PFSK-1 (cell line): ENCODE data around the gene MAPK1.

Source experiments
- POLR2AphosphoS5 ChIP-seq: IDR thresholded peaks from 2 replicates; pipeline ENCODE4 v1.6.1; 2012; ENCODE audit warnings: low read depth, mild to moderate bottlenecking, control low read depth, low read length, moderate library complexity
- REST ChIP-seq, 2 experiments: IDR thresholded peaks; 2 replicates each; pipeline versions ENCODE4 v1.6.1 to v1.8.0; 2011 to 2012; ENCODE audit warnings: low read depth in 2 of 2, low read length in 2 of 2, control low read depth in 1 of 2, inconsistent platforms in 1 of 2, mild to moderate bottlenecking in 1 of 2, moderate library complexity in 1 of 2; ENCODE audit not compliant: insufficient read depth in 1 of 2
- SIN3A ChIP-seq: IDR thresholded peaks from 2 replicates; pipeline ENCODE4 v1.6.1; 2012; ENCODE audit warnings: mild to moderate bottlenecking, low read length, moderate library complexity, borderline replicate concordance; ENCODE audit not compliant: insufficient read depth
- TAF1 ChIP-seq: IDR thresholded peaks from 2 replicates; pipeline ENCODE4 v1.6.1; 2012; ENCODE audit warnings: low read length, control low read depth, borderline replicate concordance; ENCODE audit not compliant: insufficient read depth

DNA sequence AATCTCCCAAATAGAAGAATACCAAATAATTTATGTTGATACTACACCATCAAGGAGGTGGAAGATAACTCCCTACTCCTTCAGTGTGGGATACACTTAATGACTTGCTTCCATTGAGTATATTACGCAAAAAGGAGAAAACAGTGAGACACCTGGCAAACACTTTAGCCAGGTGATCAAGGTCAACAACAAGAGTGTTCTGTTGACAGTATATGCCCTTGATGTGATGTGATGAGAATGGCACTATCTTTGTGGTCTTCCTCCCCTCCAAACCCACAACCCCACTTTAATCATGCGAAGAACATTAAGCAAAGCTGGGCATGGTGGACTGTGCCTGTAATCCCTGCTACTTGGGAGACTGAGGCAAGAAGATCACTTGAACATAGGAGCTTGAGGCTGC is 26.0 kb downstream of the MAPK1 start:
- TF ChIP-seq POLR2AphosphoS5 (no peak), SIN3A (no peak), TAF1 (no peak), REST (IDR thresholded peaks at IDR 0.05; ENCODE audit: insufficient read depth in 1 of 2, low read depth in 2 of 2, low read length in 2 of 2) (no peak)
